IMR-90 (cell line): Measurements from ENCODE around the gene ALDH3A2. TPM values are rescaled to one million over a fixed set of nuclear protein-coding genes. Genes with fewer than 3 reads are reported as not detected.

Experiments
- ATAC-seq: fragments of 200-7000 bp; cut with Tn5 transposase; 2 replicates; pipeline ENCODE4 v1.9.1; 2020; ENCODE audit warnings: low read depth, mild to moderate bottlenecking, moderate library complexity
- BruUV-seq: library from RNA; stranded (reverse); fragments of 400-500 nt; replicated peaks from 2 replicates; lab custom pipeline; 2021; lab: Mats Ljungman, UMichigan
- CTCF ChIA-PET: fragments of 300-600 bp; formaldehyde crosslinking; extraction: SDS; loops from one replicate; lab custom pipeline; 2021; ENCODE audit warnings: antibody characterized with exemption; lab: Yijun Ruan, JAX
- POLR2A ChIA-PET: fragments of 300-600 bp; sonication (Branson Sonifier 250); formaldehyde crosslinking; loops from one replicate; lab custom pipeline; 2022; ENCODE audit warnings: antibody characterized with exemption; ENCODE audit not compliant: unreplicated experiment; lab: Charles Lee
- DNase-seq: peaks from one replicate; pipeline ENCODE4 v3.0.0; 2013
- H2AFZ ChIP-seq: replicated peaks from 2 replicates; pipeline ENCODE3; 2013; ENCODE audit warnings: low read length, mild to moderate bottlenecking; ENCODE audit not compliant: poor library complexity
- H2AK5ac ChIP-seq: 2 replicates; pipeline ENCODE4 v1.6.1; 2013; ENCODE audit warnings: low read depth, low read length, inconsistent platforms
- H2AK9ac ChIP-seq: replicated peaks from 2 replicates; pipeline ENCODE3; 2013; ENCODE audit warnings: mild to moderate bottlenecking, low read depth, low read length, moderate library complexity; ENCODE audit not compliant: poor library complexity
- H2BK120ac ChIP-seq: 2 replicates; pipeline ENCODE4 v1.6.1; 2013; ENCODE audit warnings: low read depth, low read length, inconsistent platforms
- H2BK15ac ChIP-seq: 3 replicates; pipeline ENCODE4 v1.6.1; 2013; ENCODE audit warnings: low read depth, low read length, inconsistent platforms
- H2BK20ac ChIP-seq: 2 replicates; pipeline ENCODE4 v1.6.1; 2013; ENCODE audit warnings: low read depth, mild to moderate bottlenecking, inconsistent platforms, low read length, moderate library complexity
- H2BK5ac ChIP-seq: 2 replicates; pipeline ENCODE4 v1.6.1; 2013; ENCODE audit warnings: mild to moderate bottlenecking, low read depth, low read length, inconsistent platforms; ENCODE audit not compliant: poor library complexity, severe bottlenecking
- H3K14ac ChIP-seq: replicated peaks from 2 replicates; pipeline ENCODE4 v1.6.1; 2013; ENCODE audit warnings: low read depth, low read length, inconsistent platforms
- H3K18ac ChIP-seq: 2 replicates; pipeline ENCODE4 v1.6.1; 2013; ENCODE audit warnings: low read depth, low read length, control low read depth
- H3K23ac ChIP-seq: 2 replicates; pipeline ENCODE4 v1.6.1; 2013; ENCODE audit warnings: low read depth, low read length, inconsistent platforms
- H3K27ac ChIP-seq: 2 replicates; pipeline ENCODE4 v1.5.1; 2013; ENCODE audit warnings: mild to moderate bottlenecking, control low read depth, low read length; ENCODE audit not compliant: insufficient read depth
- H3K27me3 ChIP-seq: 2 replicates; pipeline ENCODE4 v1.6.1; 2013; ENCODE audit warnings: low read length; ENCODE audit not compliant: control insufficient read depth, insufficient read depth
- H3K36me3 ChIP-seq: 2 replicates; pipeline ENCODE4 v1.6.1; 2013; ENCODE audit warnings: low read length, mixed read lengths; ENCODE audit not compliant: control insufficient read depth, insufficient read depth
- H3K4ac ChIP-seq: 2 replicates; pipeline ENCODE4 v1.6.1; 2013; ENCODE audit warnings: low read depth, low read length, inconsistent platforms
- H3K4me1 ChIP-seq: 2 replicates; pipeline ENCODE4 v1.6.1; 2013; ENCODE audit warnings: low read length, mixed read lengths; ENCODE audit not compliant: control insufficient read depth, insufficient read depth
- H3K4me2 ChIP-seq: 2 replicates; pipeline ENCODE4 v1.6.1; 2013; ENCODE audit warnings: low read depth, mild to moderate bottlenecking, control low read depth, low read length, moderate library complexity
- H3K4me3 ChIP-seq: 2 replicates; pipeline ENCODE4 v1.5.1; 2013; ENCODE audit warnings: low read depth, mild to moderate bottlenecking, control low read depth, low read length, moderate library complexity; ENCODE audit not compliant: insufficient read depth
- H3K56ac ChIP-seq: 2 replicates; pipeline ENCODE4 v1.6.1; 2013; ENCODE audit warnings: low read length, inconsistent platforms; ENCODE audit not compliant: insufficient read depth; ENCODE audit errors: extremely low read depth
- H3K79me1 ChIP-seq, 2 experiments: 2 replicates each; pipeline ENCODE4 v1.6.1; 2013; ENCODE audit warnings: low read length in 2 of 2, inconsistent platforms in 1 of 2, low read depth in 1 of 2
- H3K9ac ChIP-seq: 2 replicates; pipeline ENCODE4 v1.6.1; 2013; ENCODE audit warnings: low read depth, low read length, control low read depth
- H3K9me1 ChIP-seq: 2 replicates; pipeline ENCODE4 v1.6.1; 2013; ENCODE audit warnings: low read length, inconsistent platforms; ENCODE audit not compliant: insufficient read depth
- H3K9me3 ChIP-seq: 2 replicates; pipeline ENCODE4 v1.6.1; 2013; ENCODE audit warnings: low read length; ENCODE audit not compliant: control insufficient read depth, insufficient read depth
- H4K20me1 ChIP-seq: 2 replicates; pipeline ENCODE4 v1.6.1; 2013; ENCODE audit warnings: low read length, inconsistent platforms; ENCODE audit not compliant: insufficient read depth
- H4K5ac ChIP-seq: 2 replicates; pipeline ENCODE4 v1.6.1; 2013; ENCODE audit warnings: mild to moderate bottlenecking, low read depth, low read length, control low read depth
- H4K8ac ChIP-seq, 2 experiments: 2 replicates each; pipeline ENCODE4 v1.6.1; 2013; ENCODE audit warnings: low read depth in 2 of 2, low read length in 2 of 2, control low read depth in 1 of 2, inconsistent platforms in 1 of 2
- H4K91ac ChIP-seq: 2 replicates; pipeline ENCODE4 v1.6.1; 2013; ENCODE audit warnings: low read depth, low read length, inconsistent platforms; ENCODE audit not compliant: insufficient read depth
- BHLHE40 ChIP-seq: fragments of 150-350 bp; IDR thresholded peaks from 2 replicates; pipeline ENCODE4 v1.6.1; 2016; ENCODE audit warnings: mild to moderate bottlenecking, low read depth, low read length
- CEBPB ChIP-seq: IDR thresholded peaks from 2 replicates; pipeline ENCODE4 v1.6.1; 2012; ENCODE audit warnings: low read depth, low read length, improper control_type of control experiment
- CHD1 ChIP-seq: IDR thresholded peaks from 2 replicates; pipeline ENCODE4 v1.6.1; 2012; ENCODE audit warnings: low read depth, low read length, improper control_type of control experiment
- CTCF ChIP-seq: conservative IDR thresholded peaks from 2 replicates; pipeline ENCODE4 v1.5.1; 2012; ENCODE audit warnings: mild to moderate bottlenecking, low read depth, low read length, improper control_type of control experiment
- ELK1 ChIP-seq: fragments of 150-350 bp; IDR thresholded peaks from 2 replicates; pipeline ENCODE4 v1.6.1; 2016; ENCODE audit warnings: low read depth, mild to moderate bottlenecking, low read length, moderate library complexity, borderline replicate concordance
- FOS ChIP-seq: fragments of 150-350 bp; IDR thresholded peaks from 2 replicates; pipeline ENCODE4 v1.6.1; 2016; ENCODE audit warnings: low read depth, low read length
- MAFK ChIP-seq: IDR thresholded peaks from 2 replicates; pipeline ENCODE4 v1.6.1; 2012; ENCODE audit warnings: low read depth, low read length, improper control_type of control experiment
- MAZ ChIP-seq: IDR thresholded peaks from 2 replicates; pipeline ENCODE4 v1.6.1; 2012; ENCODE audit warnings: low read depth, mild to moderate bottlenecking, low read length, improper control_type of control experiment, moderate library complexity, borderline replicate concordance
- MXI1 ChIP-seq: IDR thresholded peaks from 2 replicates; pipeline ENCODE4 v1.6.1; 2012; ENCODE audit warnings: low read depth, mild to moderate bottlenecking, low read length, moderate library complexity, borderline replicate concordance
- NFE2L2 ChIP-seq: fragments of 150-350 bp; IDR thresholded peaks from 2 replicates; pipeline ENCODE4 v1.6.1; 2016; ENCODE audit warnings: low read depth, mild to moderate bottlenecking, low read length
- POLR2A ChIP-seq: IDR thresholded peaks from 2 replicates; pipeline ENCODE4 v1.6.1; 2012; ENCODE audit warnings: mild to moderate bottlenecking, low read depth, low read length
- RAD21 ChIP-seq: IDR thresholded peaks from 2 replicates; pipeline ENCODE4 v1.6.1; 2012; ENCODE audit warnings: low read length, improper control_type of control experiment
- RCOR1 ChIP-seq: IDR thresholded peaks from 2 replicates; pipeline ENCODE4 v1.6.1; 2012; ENCODE audit warnings: mild to moderate bottlenecking, low read length, improper control_type of control experiment; ENCODE audit not compliant: insufficient replicate concordance
- RFX5 ChIP-seq: IDR thresholded peaks from 2 replicates; pipeline ENCODE4 v1.8.0; 2012; ENCODE audit warnings: low read depth, mild to moderate bottlenecking, low read length, moderate library complexity
- SMC3 ChIP-seq: fragments of 150-350 bp; IDR thresholded peaks from 2 replicates; pipeline ENCODE4 v1.6.1; 2016; ENCODE audit warnings: low read depth, mild to moderate bottlenecking, antibody characterized with exemption, low read length, moderate library complexity
- WGBS, 2 experiments: methylation state at CpG; one replicate each; pipeline versions ENCODE4 v1.1.5 to v1.1.7; 2013; ENCODE audit warnings: missing lambda C conversion rate in 2 of 2; ENCODE audit not compliant: insufficient read length in 1 of 2; ENCODE audit errors: extremely low coverage in 2 of 2; 5-methylcytosine and 5-hydroxymethylcytosine counted together
- dilution Hi-C: fragments of 300-500 bp; cut with HindIII; formaldehyde crosslinking; loops from one replicate; pipeline ENCODE4 v1.14.3; 2018; ENCODE audit warnings: low sequenced_read_pairs; ENCODE audit not compliant: unreplicated experiment
- in situ Hi-C: fragments of 300-500 bp; cut with MboI; formaldehyde crosslinking; loops from 3 replicates; pipeline ENCODE4 v1.14.3; 2019; ENCODE audit warnings: low sequenced_read_pairs, inconsistent platforms, mixed read lengths
- intact Hi-C: fragments of 100-400 bp; cut with micrococcal nuclease; formaldehyde crosslinking; loops from 2 replicates; pipeline ENCODE4 v1.10.0; 2022
- polyA plus RNA-seq, 3 experiments: library from polyadenylated mRNA; depleted of rRNA; stranded (reverse); fragments of >200 nt; gene quantifications; 2 replicates each; pipeline ENCODE4 v1.2.3, GENCODE V29; 2012; ENCODE audit warnings: low replicate concordance in 1 of 3
- total RNA-seq: library from RNA; depleted of rRNA; stranded (reverse); fragments of >200 nt; gene quantifications from 2 replicates; pipeline ENCODE4 v1.2.3, GENCODE V29; 2012
- TF ChIP-seq, protein P1 (sequence below): fragments of 150-350 bp; IDR thresholded peaks from 2 replicates; pipeline ENCODE4 v1.6.1; 2017; ENCODE audit warnings: mild to moderate bottlenecking, antibody characterized with exemption, low read length, low read depth

Gene ALDH3A2
- total and polyA plus RNA-seq, 2 of the 4 experiments (the other 2 are of a cell fraction): 4.0 to 7.9 TPM

GRCh38 chr17:19712436-19713004, 64.0 kb downstream of the ALDH3A2 start:
- POLR2A ChIA-PET: no interaction called here
- Histone ChIP-seq H3K56ac (no peak overlapping the region), H3K14ac (no peak overlapping the region), H4K5ac (no peak overlapping the region), H2BK5ac (no peak overlapping the region), H3K79me1 (no peaks in the 10 kb centered on the region), H2BK20ac (no peak overlapping the region), H3K9me3 (no peaks in the 10 kb centered on the region), H3K36me3 (no peaks in the 10 kb centered on the region), H3K27ac (no peak overlapping the region), H3K4me2 (no peak overlapping the region), H2BK120ac (no peak overlapping the region), H3K9me1 (no peaks in the 10 kb centered on the region), H3K4me1 (no peaks in the 10 kb centered on the region), H3K18ac (no peak overlapping the region), H2AK9ac (no peak overlapping the region), H4K20me1 (no peaks in the 10 kb centered on the region), H3K4ac (no peak overlapping the region), H4K8ac (no peak overlapping the region), H3K27me3 (peaks cover 13% of the 10 kb centered on the region), H3K23ac (no peak overlapping the region), H2AFZ (no peak overlapping the region), H3K4me3 (no peak overlapping the region), H2BK15ac (no peak overlapping the region), H4K91ac (no peak overlapping the region), H2AK5ac (no peak overlapping the region), H3K9ac (no peak overlapping the region)
- intact Hi-C loops: no loop called here
- 91% methylated on average over 5 of the region's 12 CpGs; no CpG with 5 or more reads in 1 of the 2 experiments for WGBS, 2 experiments
- DNase-seq (no peak), ATAC-seq (no peak)
- in situ Hi-C loops: no loop called here
- no peak for TF ChIP-seq RFX5
- TF ChIP-seq ELK1: no peak
- TF ChIP-seq POLR2A: no peak
- no peak for TF ChIP-seq NFE2L2
- no peak for TF ChIP-seq RAD21
- TF ChIP-seq SMC3: no peak
- TF ChIP-seq, protein P1, sequence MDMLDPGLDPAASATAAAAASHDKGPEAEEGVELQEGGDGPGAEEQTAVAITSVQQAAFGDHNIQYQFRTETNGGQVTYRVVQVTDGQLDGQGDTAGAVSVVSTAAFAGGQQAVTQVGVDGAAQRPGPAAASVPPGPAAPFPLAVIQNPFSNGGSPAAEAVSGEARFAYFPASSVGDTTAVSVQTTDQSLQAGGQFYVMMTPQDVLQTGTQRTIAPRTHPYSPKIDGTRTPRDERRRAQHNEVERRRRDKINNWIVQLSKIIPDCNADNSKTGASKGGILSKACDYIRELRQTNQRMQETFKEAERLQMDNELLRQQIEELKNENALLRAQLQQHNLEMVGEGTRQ: no peak
- TF ChIP-seq MXI1: no peak
- TF ChIP-seq RCOR1: no peak
- no peak for TF ChIP-seq MAZ
- TF ChIP-seq MAFK: no peak
- no peak for TF ChIP-seq CHD1
- TF ChIP-seq BHLHE40: no peak
- no peak for TF ChIP-seq FOS
- no peak for TF ChIP-seq CEBPB
- no peak for TF ChIP-seq CTCF
- CTCF ChIA-PET: no interaction called here
- BruUV-seq: no TSS peak
- dilution Hi-C loops: no loop called here
